ENCODE results near the gene HS3ST6.

GRCh38 chr16:1963806-1964505 lies 45.7 kb upstream of the HS3ST6 start:
- TF ChIP-seq CTCF (IDR thresholded peaks at IDR 0.05) (peak; percentile 27), EZH2phosphoT487 (IDR thresholded peaks at IDR 0.05) (no peak), EZH2 (IDR thresholded peaks at IDR 0.05) (no peak)
